ENCODE data around the gene BMP2K.

BMP2K gene

DNA sequence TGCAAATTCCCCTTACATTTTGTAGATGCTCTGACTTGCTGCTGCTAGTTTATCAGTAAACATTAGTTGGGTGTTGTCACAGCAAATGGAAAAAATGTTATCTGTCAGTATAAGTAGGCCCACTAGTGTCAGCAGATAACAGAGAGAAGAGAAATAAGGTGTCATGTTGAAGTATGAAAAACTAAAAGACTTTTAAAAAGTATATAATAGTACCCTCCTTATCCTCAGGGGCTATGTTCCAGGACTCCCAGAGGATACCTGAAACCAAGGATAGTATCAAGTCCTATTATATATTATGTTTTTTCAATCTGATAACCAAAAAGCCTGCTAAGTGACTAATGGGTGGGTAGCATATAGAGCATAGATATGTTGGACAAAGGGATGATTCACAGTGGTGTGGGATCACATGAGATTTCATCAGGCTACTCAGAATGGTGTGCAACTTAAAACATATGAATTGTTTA is 11.6 kb upstream of the BMP2K start:
- no peak for DNase-seq (ENCODE audit: low spot score)

DNA sequence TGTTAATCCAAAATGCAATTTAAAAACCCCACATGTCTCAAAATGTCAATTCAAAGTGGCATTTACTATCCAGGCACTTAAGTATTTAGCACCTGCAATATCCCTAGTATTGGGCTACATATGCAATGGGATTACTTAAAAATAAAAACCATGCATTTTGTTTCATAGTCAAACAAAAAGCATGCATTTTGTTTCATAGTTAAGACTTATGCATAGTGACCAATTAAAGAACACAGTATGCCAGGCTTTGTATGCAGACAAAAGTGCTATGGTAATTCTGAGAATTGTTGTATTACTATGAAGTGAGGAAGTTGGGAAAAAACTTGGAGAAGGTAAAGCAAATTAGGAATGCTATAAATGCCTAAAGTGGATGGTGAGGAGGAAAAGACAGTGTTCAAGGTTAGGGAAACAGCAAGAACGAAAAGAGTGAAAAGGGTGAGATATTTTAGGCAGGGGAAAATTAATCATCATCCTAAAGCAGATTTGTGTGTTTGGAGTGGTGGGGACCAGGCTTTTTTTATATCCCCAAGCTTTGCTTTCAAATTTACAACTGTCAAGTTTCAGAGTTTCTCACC is 10.6 kb upstream of the BMP2K start:
- DNase-seq (ENCODE audit: low spot score), result no peak

DNA sequence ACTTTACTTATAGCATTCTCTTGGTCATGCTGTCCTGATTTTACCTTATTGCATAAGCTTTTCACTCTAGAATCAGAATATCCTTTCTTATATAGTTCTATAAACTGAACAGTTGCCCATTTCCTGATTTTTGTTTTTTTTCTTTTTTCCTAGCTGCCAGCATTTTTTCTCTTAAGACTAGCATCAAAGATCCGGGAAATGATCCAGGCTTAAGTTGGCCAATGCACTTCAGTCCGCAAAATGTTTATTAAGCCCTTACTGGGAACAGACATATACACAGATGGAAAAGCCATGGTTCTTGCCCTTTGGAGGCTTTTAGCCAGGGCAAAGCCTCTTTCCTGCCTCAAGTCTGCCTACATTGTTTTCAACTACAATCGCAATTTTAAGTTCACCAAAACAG is 10.1 kb upstream of the BMP2K start:
- no peak for DNase-seq (ENCODE audit: low spot score)

DNA sequence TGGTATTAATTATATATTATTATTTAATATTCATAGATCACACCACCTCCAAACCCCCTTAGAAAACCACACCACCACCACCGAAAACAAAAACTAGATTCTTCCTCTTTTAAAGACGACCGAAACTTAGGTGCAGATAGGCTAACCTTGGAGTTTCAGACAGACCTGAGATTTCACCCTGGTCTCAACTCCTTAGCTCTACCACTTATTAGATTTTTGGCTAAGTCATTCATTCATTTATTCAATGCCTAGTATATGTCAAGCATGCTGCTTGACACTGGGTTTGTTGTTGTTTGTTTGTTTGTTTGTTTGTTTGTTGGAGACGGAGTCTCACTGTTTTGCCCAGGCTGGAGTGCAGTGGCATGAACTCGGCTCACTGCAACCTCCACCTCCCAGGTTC is 9.5 kb upstream of the BMP2K start:
- DNase-seq (ENCODE audit: low spot score), result no peak

DNA sequence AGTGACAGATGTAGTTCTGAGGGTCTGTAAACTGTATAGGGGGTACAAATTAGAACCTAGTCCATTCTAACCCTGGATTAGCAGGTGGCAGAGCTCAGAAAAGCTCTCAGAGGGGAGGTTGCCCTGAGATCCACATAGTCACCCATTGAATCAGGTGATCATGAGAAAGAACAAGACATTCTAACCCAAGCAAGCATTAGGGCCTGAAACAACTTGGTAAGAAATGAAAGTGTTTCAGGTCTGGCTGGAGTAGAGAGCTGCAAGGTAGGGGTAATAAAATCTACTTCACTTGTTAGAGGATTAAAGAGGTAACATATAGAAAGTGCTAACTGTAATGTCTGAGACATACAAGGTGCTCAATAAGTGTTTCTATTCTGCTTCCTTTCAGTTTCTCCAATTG is 8.8 kb upstream of the BMP2K start:
- DNase-seq (ENCODE audit: low spot score), result no peak

DNA sequence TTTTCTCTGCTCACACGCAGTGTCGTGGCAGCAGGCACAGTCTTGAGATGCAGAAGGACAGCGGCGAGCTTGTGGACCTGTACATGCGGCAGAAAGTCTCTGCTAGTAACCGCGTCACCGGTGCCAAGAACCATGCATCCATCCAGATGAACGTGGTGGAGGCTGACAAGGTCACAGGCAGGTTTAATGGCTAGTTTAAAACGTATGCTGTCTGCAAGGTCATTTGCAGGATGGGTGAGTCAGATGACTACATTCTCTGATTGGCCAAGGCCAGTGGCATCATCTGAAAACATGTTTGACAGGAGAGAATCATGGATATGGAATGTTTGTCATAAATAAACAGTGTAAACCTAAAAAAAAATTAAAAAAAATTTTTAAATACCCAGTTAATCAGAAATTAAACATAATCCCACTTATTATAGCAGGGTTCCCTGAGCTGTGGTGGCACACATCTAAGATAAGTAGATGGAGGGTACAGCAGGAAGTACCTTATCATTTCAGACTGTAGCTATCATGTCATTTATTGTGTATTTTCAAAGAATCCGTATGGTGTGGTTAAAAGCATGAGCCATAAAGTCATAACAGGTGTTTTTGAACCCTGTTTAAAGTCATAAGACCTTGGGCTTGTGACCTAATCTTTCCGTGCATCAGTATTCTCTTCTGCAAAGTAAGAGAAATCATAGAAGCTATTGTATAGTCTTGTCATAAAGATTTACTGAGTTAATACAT is 7.5 kb upstream of the BMP2K start:
- DNase-seq (ENCODE audit: low spot score), result no peak

DNA sequence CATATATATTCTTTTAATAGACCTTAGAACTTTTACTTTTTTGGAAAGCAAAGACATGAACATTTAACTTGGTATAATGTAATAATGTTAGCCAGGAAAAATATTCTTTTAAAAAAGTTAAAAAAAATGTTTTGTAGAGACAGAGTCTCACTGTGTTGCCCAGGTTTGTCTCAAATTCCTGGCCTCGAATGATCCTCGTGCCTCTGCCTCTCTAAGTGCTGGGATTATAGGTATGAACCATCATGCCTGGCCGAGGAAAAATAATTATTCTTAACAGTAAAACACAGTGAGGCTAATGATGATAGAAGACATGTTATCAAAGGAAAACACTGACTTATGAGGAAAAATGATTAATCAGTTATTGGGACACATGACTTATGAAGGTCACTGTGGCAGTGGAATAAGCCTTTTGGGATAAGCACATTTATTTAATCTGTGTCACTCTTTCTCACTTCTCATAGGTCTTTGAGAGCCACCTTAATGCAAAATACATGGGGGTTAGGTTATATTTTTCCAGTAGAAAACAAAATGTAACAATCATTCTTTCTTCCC is 6.0 kb upstream of the BMP2K start:
- no peak for DNase-seq (ENCODE audit: low spot score)

DNA sequence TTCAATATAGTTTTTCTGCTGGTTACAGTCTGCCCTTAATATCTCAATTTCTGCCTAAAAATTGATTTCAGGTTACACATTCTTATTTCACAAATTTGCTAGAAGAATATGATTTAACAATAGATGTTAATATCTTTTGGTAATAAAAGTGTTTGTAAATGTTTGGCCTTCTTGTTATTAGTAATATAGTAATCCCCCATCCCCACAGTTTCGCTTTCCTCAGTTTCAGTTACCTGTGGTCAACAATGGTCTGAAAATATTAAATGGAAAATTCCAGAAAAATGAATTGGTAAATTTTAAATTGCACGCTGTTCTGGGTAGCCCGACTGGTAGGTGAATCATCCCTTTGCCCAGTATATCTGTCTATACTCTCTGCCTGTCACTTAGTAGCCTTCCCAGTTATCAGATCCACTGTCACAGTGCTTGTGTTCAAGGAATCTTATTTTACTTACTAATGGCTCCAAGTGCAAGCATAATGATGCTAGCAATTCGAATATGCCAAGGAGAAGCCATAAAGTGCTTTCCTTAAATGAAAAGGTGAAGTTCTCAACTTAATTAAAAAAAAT is 3.5 kb upstream of the BMP2K start:
- no peak for DNase-seq (ENCODE audit: low spot score)

DNA sequence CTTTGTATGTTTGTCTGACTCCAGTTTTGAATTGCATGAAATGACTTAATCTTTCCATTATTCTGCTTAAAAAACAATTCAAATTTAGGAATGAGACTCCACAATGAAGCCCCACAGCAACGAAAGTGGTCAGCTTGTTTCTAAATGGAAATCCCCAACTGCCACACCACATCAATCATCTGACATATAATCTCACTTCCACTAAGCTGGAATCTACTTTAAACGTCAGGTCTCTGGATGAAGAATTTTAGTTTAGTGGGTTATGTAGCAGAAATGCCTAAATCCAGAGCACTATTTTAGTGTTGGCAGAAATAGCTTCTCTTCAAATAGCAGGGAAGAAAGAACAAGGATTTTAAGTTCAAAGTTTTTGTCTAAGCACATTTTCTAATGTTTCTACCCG is 1.7 kb upstream of the BMP2K start:
- DNase-seq (ENCODE audit: low spot score), result no peak

DNA sequence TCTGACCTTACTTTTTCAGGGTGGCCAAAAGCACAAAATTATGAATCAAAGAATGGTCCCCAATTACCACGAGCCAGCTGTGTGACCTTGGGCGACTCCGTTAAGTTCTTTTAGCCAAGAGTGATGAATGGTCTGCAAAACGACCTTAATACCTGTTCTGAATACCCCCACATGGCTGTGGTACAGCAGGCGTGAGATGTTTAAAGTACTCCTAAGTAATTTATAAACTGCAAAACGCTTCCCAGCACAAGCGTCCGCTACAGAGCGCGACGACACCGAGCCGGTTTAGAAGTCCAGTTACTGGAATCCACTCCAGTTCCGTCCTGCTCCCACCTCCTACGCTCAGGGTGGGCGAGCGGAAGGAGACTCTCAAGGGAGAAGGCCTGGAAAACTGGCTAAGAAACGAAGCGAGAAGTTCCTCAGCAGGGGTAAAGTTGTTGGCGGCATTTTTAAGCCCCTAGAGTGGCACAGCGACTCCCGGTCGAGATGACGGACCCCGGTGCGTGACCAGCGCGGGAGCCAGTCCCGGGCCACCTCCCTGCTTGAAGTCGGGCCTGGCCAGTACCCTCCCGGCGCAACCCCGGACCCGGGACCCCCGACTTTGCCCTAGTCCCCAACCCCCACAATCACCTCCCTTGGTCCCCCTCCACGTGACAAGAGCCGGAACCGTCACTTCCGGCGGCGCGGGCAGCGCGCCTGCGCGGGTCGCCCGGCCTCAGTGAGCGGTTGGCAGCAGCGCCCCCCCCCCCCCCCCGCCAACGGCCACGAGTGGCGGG is 659 bp upstream of the BMP2K start:
- DNase-seq (ENCODE audit: low spot score), result peak; percentile 95

DNA sequence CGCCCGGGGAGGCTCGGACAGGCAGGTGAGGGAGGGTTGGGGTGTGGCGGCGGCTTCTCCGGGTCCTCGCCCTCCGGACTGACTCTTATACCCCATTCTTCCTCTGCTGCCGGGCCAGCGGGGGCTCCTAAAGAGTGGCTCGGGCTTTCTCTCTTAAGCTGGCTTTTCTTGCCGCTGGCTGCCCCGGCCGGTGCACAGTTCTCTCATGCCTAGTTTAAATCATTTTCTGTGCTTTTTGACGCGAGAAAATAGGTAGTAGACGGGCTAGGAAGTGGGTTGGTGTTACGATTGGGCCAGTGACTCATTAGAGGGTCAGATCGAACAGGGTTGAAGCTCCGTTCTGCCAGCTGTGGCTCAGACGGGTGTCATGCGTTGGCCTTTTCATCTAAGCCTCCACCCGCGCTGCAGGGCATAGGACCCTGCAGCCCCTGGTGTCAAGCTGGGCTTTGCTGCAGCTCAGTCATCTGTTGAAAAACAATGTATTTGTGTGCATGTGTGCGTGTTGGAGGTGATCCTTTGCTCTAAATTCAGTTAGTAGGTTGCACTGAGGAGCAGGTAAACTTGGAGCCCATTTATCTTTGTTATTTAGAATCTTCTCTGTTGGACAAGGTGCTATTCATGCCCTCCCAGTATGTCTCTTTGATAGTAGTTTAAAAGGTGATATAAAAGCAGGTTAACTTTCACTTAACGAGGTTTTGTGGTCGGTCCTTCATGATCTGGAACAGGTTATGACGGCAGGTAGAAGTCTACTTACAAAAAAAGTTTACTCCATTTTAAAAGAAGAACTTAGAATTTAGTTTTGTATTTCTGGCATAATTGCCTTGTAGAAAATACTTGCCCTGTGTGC is 802 bp downstream of the BMP2K start:
- peak; percentile 67 for DNase-seq (ENCODE audit: low spot score)

DNA sequence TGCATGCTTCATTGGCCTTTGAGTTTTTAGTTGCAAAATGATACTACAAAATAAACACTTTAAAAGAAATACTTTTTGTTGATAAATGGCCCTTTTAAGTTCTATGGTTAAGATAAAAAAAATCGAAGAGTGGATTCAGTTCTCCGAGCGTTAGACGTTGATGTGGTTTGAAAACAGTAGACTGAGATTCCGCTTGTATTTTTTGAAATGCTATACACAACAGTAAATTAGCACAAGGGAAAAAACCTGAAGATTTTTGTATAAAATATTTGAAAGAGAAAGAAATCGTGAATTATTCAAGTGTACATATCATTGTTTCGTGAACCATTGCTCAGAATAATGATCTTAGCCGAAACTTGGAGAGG is 1.4 kb downstream of the BMP2K start:
- no peak for DNase-seq (ENCODE audit: low spot score)

DNA sequence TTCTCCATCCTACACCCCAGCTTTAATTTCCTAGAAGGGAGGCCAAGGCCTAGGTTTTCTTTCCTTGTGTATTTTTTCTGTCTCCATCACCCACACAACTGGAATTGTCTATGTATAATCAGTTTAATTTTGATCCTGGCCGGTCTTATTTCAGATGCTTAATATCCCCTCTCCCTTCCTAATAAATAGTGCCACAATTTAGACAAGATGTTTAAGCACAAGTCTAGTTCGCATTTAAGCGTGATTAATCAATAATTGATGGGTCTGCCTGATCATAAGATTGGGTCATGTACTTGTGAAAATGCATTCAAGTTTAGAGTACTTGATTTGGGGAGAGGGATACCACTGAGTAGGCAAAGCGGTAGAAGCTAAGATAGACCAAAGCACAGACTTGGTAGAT is 2.4 kb downstream of the BMP2K start:
- DNase-seq (ENCODE audit: low spot score), result no peak

DNA sequence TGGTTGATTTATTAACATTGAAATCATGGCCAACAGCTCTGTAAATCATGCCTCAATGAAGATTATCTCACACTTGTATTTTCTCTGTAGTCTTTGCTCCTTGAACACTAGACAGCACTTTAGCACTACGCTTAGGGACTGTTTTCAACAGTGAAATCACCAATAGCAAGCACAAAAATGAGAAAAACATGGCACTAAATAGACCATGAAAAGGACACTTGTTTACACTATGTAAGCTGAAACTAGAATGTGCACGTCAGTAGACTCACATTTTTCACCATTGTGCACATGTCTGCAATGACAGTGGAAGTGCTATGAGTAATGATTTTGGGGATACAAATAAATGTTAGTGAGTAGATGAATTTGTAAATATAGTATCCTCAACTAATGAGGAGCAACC is 3.1 kb downstream of the BMP2K start:
- no peak for DNase-seq (ENCODE audit: low spot score)

DNA sequence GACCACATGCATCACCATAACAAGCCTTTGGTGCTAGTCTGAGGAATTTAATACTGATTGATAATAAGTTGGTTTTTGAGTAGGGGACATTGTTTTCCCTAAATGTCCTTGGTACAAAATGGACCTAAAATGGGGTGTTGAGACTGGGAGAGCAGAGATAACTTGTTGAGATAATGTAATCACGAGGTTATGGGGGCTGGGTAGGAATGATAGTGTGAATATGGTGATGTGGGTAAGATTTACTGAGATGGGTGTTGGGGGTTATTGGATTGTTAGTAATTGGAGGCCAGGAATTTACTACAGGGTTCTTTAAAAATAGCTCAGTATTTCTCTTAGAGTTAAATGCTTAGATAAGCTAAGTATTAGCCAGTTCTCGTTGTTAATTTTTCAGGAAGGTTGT is 3.9 kb downstream of the BMP2K start:
- no peak for DNase-seq (ENCODE audit: low spot score)

DNA sequence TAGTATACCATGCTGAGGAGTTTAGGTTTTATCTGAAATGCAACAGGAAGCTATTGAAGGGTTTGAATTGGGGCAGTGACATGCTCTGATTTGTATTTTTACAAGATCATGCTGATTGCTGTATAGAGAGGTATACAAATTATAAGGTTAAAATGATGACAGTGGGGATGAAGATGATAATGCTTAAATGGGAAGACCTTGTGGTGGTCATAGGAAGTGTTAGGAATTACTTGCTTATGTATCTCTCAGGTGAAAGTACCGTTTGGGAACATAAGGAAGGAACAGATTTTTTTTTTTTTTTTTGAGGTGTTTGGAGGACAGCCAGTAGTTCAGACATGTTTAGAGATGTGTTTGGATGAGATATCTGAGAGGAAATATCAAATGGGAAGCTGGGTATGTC is 5.0 kb downstream of the BMP2K start:
- no peak for DNase-seq (ENCODE audit: low spot score)

DNA sequence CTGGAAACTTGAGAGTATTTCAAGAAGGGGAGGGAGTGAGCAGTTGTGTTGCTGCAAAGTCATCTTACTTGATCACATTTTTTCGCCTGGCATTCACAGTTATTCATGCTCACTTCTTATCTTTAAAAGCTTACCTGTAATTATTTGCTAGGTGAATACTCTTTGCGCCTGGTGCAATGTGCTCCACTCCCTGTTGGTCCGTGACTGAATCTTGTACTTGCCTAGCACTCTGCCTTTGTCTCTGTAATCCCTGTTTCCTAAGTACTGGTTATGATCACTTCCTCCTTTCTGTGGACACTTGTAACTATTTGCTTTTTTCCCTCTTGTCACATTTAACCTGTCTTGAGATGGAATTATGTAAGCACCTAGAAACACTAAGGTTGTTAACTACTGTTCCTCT is 5.8 kb downstream of the BMP2K start:
- DNase-seq (ENCODE audit: low spot score), result no peak

DNA sequence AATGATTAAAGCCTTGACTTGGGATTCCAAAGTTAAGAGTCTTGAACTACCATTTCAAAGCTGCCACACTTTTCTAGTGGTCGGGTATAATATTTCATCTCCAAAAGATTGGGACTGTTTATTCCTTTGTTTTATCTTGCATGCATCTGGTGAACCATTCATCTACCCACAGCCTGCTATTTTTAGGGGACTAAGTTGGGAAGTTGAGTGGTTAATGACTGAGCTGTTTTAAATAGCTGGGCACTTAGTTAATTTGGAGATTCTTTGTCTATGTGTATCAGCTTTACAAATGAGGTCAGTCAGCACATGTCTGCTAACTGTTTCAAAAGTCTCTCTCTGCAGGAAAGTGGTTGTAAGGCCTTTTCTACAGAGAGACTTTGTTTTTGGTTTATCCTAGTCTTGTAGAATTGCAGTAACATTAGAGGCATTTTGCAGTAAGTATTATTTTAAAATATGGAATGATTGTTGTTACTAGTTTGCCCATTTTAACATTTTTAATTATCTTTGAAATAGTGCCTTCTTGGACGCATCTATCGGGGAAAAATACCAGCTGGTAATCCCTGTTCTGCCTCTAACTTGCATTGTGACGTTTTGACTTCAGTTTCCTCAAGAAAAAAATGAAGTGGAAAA is 8.2 kb downstream of the BMP2K start:
- no peak for DNase-seq (ENCODE audit: low spot score)

DNA sequence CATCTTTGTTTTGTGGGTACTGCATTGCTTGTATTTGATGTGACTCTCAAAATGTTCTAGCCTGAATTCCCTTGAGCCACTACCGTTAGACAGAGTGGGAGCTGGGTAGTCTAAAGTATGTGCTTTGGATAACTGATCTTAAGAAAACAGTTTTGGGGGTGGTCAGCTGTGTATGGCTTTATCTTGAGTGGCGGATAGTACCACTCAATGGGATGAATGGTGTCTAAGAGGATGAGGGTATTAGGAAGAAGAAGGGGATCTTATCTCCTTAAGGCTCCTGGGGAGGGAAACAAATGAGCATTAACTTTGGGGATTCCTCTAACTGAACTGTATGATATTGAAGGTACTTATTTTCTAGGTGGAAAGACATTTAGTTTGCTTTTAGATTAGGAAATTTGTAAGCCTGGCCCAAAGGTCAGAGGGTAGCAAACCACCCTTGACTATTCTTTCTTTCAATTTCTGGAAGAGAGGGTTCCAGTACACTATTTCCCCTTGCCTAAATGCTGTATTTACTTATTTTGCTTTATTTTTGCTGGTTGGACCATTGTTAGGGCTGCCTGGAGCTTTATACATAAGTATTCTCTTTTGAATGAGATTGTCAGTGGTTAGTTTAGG is 11.3 kb downstream of the BMP2K start:
- no peak for DNase-seq (ENCODE audit: low spot score)

DNA sequence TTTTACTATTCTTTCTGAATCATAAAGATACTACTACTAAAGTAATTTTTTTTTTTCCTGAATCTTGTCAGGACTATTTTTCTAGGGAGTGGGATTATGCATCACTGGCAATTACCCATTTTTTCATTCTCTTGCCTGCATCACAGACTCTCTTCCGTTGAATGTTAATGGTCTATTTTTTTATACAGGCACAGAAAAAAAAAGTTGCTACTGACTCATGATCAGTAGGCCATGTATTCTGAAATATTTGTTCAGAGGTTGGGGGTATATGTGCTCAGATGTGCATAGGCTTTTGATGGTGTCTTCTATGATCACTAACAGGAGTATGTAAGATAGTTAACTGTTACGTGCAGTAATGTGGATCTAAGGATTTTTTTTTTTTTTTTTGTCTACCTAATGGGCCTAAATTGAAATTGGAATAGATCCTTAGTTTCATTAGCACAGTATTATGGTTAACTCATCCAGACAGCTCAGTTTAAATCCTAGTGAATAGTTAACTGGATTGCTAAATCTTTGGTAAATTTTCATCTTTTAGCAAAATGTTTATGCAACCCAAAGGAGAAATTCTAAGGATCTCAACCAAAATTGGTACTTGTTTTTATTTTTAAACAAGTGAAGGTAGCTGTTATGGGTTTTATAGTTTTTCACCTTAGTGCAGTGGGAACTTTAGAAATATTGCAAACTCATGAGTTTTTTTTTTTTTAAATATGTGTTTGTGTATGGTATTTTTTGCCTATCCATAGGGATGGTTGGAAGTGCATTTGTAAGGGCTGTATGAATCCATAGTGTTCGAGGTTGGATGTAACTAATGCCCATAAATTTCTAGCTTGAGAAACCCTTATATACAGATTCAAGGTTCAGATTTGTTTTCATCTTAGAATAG is 12.1 kb downstream of the BMP2K start:
- DNase-seq (ENCODE audit: low spot score), result no peak
